SK-N-SH treated with all-trans-retinoic acid at 6 μM for 48 hours (cell line): ENCODE data around the gene PIK3AP1.

ENCODE experiments used
- ATAC-seq: fragments of 200-7000 bp; cut with Tn5 transposase; 3 replicates; pipeline ENCODE4 v1.9.1; 2020; ENCODE audit warnings: mild to moderate bottlenecking, moderate library complexity
- ARNTL ChIP-seq: fragments of 450-650 bp; formaldehyde crosslinking; IDR thresholded peaks from 2 replicates; pipeline ENCODE4 v1.5.0; 2020; ENCODE audit warnings: low read depth, mild to moderate bottlenecking, moderate library complexity, borderline replicate concordance
- CREB5 ChIP-seq: fragments of 250-450 bp; sonication (Bioruptor Pico); IDR thresholded peaks from 2 replicates; pipeline ENCODE4 v1.5.1; 2020; ENCODE audit warnings: low read depth, mild to moderate bottlenecking, moderate library complexity
- CSDC2 ChIP-seq: fragments of 250-450 bp; sonication (Bioruptor Pico); IDR thresholded peaks from 2 replicates; pipeline ENCODE4 v1.5.0; 2020; ENCODE audit warnings: mild to moderate bottlenecking, moderate library complexity
- ISL1 ChIP-seq: fragments of 250-450 bp; sonication (Bioruptor Pico); IDR thresholded peaks from 2 replicates; pipeline ENCODE4 v2.1.2; 2022; ENCODE audit warnings: mild to moderate bottlenecking, moderate library complexity
- OSR1 ChIP-seq: fragments of 250-450 bp; sonication (Bioruptor Pico); IDR thresholded peaks from 2 replicates; pipeline ENCODE4 v1.8.0; 2022; ENCODE audit warnings: moderate library complexity, mild to moderate bottlenecking, inconsistent platforms
- POU6F1 ChIP-seq: fragments of 250-450 bp; sonication (Bioruptor Pico); IDR thresholded peaks from 2 replicates; pipeline ENCODE4 v1.8.0; 2021; ENCODE audit warnings: low read depth, mild to moderate bottlenecking, moderate library complexity, borderline replicate concordance
- PPARA ChIP-seq: fragments of 250-450 bp; sonication (Bioruptor Pico); IDR thresholded peaks from 2 replicates; pipeline ENCODE4 v1.5.0; 2020; ENCODE audit warnings: mild to moderate bottlenecking, borderline replicate concordance
- RARB ChIP-seq: fragments of 250-450 bp; sonication (Bioruptor Pico); IDR thresholded peaks from 2 replicates; pipeline ENCODE4 v1.8.0; 2021; ENCODE audit warnings: mild to moderate bottlenecking, moderate library complexity
- SNAI2 ChIP-seq: fragments of 250-450 bp; sonication (Bioruptor Pico); IDR thresholded peaks from 2 replicates; pipeline ENCODE4 v1.5.0; 2020; ENCODE audit warnings: mild to moderate bottlenecking, moderate library complexity
- TCF4 ChIP-seq: fragments of 250-450 bp; sonication (Bioruptor Pico); IDR thresholded peaks from 2 replicates; pipeline ENCODE4 v1.8.0; 2021; ENCODE audit warnings: mild to moderate bottlenecking, moderate library complexity, borderline replicate concordance
- TOX ChIP-seq: fragments of 250-450 bp; sonication (Bioruptor Pico); IDR thresholded peaks from 2 replicates; pipeline ENCODE4 v1.8.0; 2021; ENCODE audit warnings: mild to moderate bottlenecking, moderate library complexity, borderline replicate concordance
- TSHZ2 ChIP-seq: fragments of 250-450 bp; sonication (Bioruptor Pico); IDR thresholded peaks from 2 replicates; pipeline ENCODE4 v1.5.0; 2020; ENCODE audit warnings: mild to moderate bottlenecking, moderate library complexity
- ZC3H10 ChIP-seq: fragments of 250-450 bp; sonication (Bioruptor Pico); IDR thresholded peaks from 2 replicates; pipeline ENCODE4 v1.5.1; 2021; ENCODE audit warnings: mild to moderate bottlenecking, moderate library complexity
- ZFP3 ChIP-seq: fragments of 250-450 bp; sonication (Bioruptor Pico); IDR thresholded peaks from 2 replicates; pipeline ENCODE4 v1.5.0; 2020; ENCODE audit warnings: mild to moderate bottlenecking, moderate library complexity
- ZFP30 ChIP-seq: fragments of 450-650 bp; formaldehyde crosslinking; IDR thresholded peaks from 2 replicates; pipeline ENCODE4 v1.5.0; 2022; ENCODE audit warnings: mild to moderate bottlenecking, moderate library complexity
- ZNF565 ChIP-seq: fragments of 450-650 bp; formaldehyde crosslinking; conservative IDR thresholded peaks from 2 replicates; pipeline ENCODE4 v1.5.0; 2020; ENCODE audit warnings: low read depth, mild to moderate bottlenecking, moderate library complexity
- ZNF8 ChIP-seq: fragments of 450-650 bp; formaldehyde crosslinking; IDR thresholded peaks from 2 replicates; pipeline ENCODE4 v1.5.0; 2020; ENCODE audit warnings: mild to moderate bottlenecking, moderate library complexity
- TF ChIP-seq, protein P1 (sequence below): fragments of 250-450 bp; sonication (Bioruptor Pico); IDR thresholded peaks from 2 replicates; pipeline ENCODE4 v1.8.0; 2020; ENCODE audit warnings: mild to moderate bottlenecking, moderate library complexity, borderline replicate concordance
- TF ChIP-seq, protein P2 (sequence below): fragments of 250-450 bp; sonication (Bioruptor Pico); IDR thresholded peaks from 2 replicates; pipeline ENCODE4 v1.5.1; 2021; ENCODE audit warnings: mild to moderate bottlenecking, moderate library complexity

The PIK3AP1 gene

GRCh38 chr10:96568402-96568801 is 151.9 kb downstream of the PIK3AP1 start (continued):
- TF ChIP-seq TOX (no peak), ZFP30 (CRISPR knock-in tag) (no peak)

GRCh38 chr10:96565774-96566173 is 154.5 kb downstream of the PIK3AP1 start:
- ATAC-seq, result peak; percentile 92
- TF ChIP-seq ZC3H10 (CRISPR knock-in tag) (peak; percentile 55; the same call in 1 of the 2 replicates), POU6F1 (no peak), ISL1 (CRISPR knock-in tag) (peak; percentile 63), CREB5 (CRISPR knock-in tag) (no peak; the same call in 1 of the 2 replicates)
- TF ChIP-seq, protein P1, sequence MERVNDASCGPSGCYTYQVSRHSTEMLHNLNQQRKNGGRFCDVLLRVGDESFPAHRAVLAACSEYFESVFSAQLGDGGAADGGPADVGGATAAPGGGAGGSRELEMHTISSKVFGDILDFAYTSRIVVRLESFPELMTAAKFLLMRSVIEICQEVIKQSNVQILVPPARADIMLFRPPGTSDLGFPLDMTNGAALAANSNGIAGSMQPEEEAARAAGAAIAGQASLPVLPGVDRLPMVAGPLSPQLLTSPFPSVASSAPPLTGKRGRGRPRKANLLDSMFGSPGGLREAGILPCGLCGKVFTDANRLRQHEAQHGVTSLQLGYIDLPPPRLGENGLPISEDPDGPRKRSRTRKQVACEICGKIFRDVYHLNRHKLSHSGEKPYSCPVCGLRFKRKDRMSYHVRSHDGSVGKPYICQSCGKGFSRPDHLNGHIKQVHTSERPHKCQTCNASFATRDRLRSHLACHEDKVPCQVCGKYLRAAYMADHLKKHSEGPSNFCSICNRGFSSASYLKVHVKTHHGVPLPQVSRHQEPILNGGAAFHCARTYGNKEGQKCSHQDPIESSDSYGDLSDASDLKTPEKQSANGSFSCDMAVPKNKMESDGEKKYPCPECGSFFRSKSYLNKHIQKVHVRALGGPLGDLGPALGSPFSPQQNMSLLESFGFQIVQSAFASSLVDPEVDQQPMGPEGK (CRISPR knock-in tag), result 0 out of 2 replicates have a peak, but pooled peaks have one; percentile 22
- TF ChIP-seq, all 23 proteins: peak for 3

GRCh38 chr10:96560966-96561887 is 159.1 kb downstream of the PIK3AP1 start:
- ATAC-seq, result no peak
- no peak for TF ChIP-seq ARNTL
- no peak for TF ChIP-seq ZC3H10 (CRISPR knock-in tag)
- TF ChIP-seq CSDC2 (CRISPR knock-in tag), result no peak
- no peak for TF ChIP-seq SNAI2 (CRISPR knock-in tag)
- no peak for TF ChIP-seq TOX
- TF ChIP-seq ZNF565 (CRISPR knock-in tag), result no peak
- TF ChIP-seq ZFP30 (CRISPR knock-in tag), result no peak
- no peak for TF ChIP-seq ZNF8 (CRISPR knock-in tag)

DNA sequence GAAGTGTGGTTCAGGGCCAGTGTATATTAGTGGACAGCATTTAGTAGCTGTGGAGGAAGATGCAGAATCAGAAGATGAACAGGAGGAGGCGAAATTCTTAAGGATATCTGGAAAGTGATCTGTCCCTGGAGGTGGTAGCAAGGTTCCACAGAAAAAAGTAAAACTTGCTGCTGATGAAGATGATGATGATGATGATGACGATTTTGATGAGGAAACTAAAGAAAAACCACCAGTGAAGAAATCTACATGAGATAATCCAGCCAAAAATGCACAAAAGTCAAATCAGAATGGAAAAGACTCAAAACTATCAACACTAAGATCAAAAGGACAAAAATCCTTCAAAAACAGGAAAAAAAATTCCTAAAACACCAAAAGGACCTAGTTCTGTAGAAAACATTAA is 159.8 kb downstream of the PIK3AP1 start:
- no peak for ATAC-seq
- TF ChIP-seq OSR1 (CRISPR knock-in tag) (no peak), ARNTL (no peak), RARB (CRISPR knock-in tag) (no peak), ZC3H10 (CRISPR knock-in tag) (no peak), ZNF8 (CRISPR knock-in tag) (no peak), CREB5 (CRISPR knock-in tag) (no peak), POU6F1 (no peak), TCF4 (no peak), SNAI2 (CRISPR knock-in tag) (no peak), PPARA (no peak), ISL1 (CRISPR knock-in tag) (no peak), CSDC2 (CRISPR knock-in tag) (no peak), ZFP3 (CRISPR knock-in tag) (no peak), TSHZ2 (no peak), TOX (no peak), ZFP30 (CRISPR knock-in tag) (no peak)
- TF ChIP-seq, protein P1 (CRISPR knock-in tag), result no peak
- TF ChIP-seq, protein P2, sequence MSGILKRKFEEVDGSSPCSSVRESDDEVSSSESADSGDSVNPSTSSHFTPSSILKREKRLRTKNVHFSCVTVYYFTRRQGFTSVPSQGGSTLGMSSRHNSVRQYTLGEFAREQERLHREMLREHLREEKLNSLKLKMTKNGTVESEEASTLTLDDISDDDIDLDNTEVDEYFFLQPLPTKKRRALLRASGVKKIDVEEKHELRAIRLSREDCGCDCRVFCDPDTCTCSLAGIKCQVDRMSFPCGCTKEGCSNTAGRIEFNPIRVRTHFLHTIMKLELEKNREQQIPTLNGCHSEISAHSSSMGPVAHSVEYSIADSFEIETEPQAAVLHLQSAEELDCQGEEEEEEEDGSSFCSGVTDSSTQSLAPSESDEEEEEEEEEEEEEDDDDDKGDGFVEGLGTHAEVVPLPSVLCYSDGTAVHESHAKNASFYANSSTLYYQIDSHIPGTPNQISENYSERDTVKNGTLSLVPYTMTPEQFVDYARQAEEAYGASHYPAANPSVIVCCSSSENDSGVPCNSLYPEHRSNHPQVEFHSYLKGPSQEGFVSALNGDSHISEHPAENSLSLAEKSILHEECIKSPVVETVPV (CRISPR knock-in tag), result no peak
